Testis (tissue), 2 donors: ENCODE results near the gene IFIH1.

ENCODE experiments used
- CTCF ChIP-seq, 3 experiments: fragments of 450-650 bp in 2 of 3; fragments of 200-600 bp in 1 of 3; sonication (generic) in 1 of 3; IDR thresholded peaks; one replicate each; pipeline ENCODE4 v1.5.1; 2016 to 2019; ENCODE audit warnings: antibody characterized with exemption in 3 of 3, mild to moderate bottlenecking in 2 of 3, moderate library complexity in 1 of 3
- POLR2A ChIP-seq: fragments of 450-650 bp; IDR thresholded peaks from one replicate; pipeline ENCODE4 v1.6.1; 2017; ENCODE audit warnings: antibody characterized with exemption, mild to moderate bottlenecking, moderate library complexity

- TF ChIP-seq CTCF (IDR thresholded peaks at IDR 0.05) (no peak), POLR2A (no peak)
Observed at GRCh38 chr2:162327806-162328205, 9.3 kb upstream of the IFIH1 start.
